ENCODE measurements around the gene NPTX1. TPM values are rescaled to one million over a fixed set of nuclear protein-coding genes. Genes with fewer than 3 reads are reported as not detected.
A peak's percentile ranks its signal among the peaks of the same experiment; 100 is the strongest.

Gene NPTX1
- total and polyA plus RNA-seq, 2 of the 13 experiments (the other 11 are each of a cell fraction or from before 2014, with no cell fraction given): 0.01 TPM; not detected in 1

DNA sequence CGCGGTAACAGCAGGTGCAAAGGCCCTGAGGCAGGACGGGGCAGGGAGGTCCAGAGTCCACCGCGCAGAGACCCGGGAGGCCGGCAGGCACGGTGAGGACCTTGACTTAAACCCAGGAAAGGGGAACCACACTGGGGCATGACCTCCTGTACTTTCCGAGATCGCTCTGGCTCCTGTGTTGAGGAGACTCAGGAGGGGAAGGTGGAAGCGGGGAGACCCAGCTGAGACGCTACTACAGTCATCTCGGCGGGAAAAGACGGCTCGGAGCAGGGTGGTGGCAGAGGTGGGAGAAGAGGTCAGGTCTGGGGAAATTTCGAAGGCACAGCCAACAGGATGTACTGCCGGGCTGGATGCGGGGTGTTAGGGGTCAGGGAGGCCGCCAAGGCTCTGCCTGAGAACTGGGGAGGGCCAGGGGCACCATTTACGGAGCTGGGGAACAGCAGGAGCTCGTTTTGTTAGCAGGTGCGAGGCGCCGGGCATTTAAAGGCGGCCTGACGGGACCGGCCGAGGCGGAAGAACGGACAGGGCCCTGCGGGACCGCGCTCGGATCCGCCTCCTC is 22.3 kb downstream of the NPTX1 start (continued):
- no peak for TF ChIP-seq NR3C1 (CRISPR knock-in tag; IDR thresholded peaks at IDR 0.05)
- TF ChIP-seq ZNF510 (CRISPR knock-in tag; IDR thresholded peaks at IDR 0.05; ENCODE audit: low read depth): no peak
- no peak for TF ChIP-seq PAXIP1 (CRISPR knock-in tag; conservative IDR thresholded peaks at IDR 0.05)
- TF ChIP-seq CHD2 (IDR thresholded peaks at IDR 0.05; ENCODE audit: low read depth, low read length): no peak
- TF ChIP-seq CC2D1A (CRISPR knock-in tag; IDR thresholded peaks at IDR 0.05): no peak
- TF ChIP-seq EP300 (IDR thresholded peaks at IDR 0.05; ENCODE audit: low read depth in 2 of 2, low read length in 2 of 2): no peak
- no peak for TF ChIP-seq EP300 (CRISPR knock-in tag; IDR thresholded peaks at IDR 0.05; ENCODE audit: borderline replicate concordance)
- TF ChIP-seq ZBTB38 (CRISPR knock-in tag; IDR thresholded peaks at IDR 0.05): no peak
- TF ChIP-seq, protein P1, sequence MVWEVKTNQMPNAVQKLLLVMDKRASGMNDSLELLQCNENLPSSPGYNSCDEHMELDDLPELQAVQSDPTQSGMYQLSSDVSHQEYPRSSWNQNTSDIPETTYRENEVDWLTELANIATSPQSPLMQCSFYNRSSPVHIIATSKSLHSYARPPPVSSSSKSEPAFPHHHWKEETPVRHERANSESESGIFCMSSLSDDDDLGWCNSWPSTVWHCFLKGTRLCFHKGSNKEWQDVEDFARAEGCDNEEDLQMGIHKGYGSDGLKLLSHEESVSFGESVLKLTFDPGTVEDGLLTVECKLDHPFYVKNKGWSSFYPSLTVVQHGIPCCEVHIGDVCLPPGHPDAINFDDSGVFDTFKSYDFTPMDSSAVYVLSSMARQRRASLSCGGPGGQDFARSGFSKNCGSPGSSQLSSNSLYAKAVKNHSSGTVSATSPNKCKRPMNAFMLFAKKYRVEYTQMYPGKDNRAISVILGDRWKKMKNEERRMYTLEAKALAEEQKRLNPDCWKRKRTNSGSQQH (CRISPR knock-in tag; IDR thresholded peaks at IDR 0.05; ENCODE audit: low read depth): no peak
- TF ChIP-seq ZNF292 (CRISPR knock-in tag; IDR thresholded peaks at IDR 0.05; ENCODE audit: borderline replicate concordance, low read depth): peak; percentile 43
- TF ChIP-seq ZFP36L1 (CRISPR knock-in tag; IDR thresholded peaks at IDR 0.05): no peak; the same call in 1 of the 2 replicates
- TF ChIP-seq, protein P2, sequence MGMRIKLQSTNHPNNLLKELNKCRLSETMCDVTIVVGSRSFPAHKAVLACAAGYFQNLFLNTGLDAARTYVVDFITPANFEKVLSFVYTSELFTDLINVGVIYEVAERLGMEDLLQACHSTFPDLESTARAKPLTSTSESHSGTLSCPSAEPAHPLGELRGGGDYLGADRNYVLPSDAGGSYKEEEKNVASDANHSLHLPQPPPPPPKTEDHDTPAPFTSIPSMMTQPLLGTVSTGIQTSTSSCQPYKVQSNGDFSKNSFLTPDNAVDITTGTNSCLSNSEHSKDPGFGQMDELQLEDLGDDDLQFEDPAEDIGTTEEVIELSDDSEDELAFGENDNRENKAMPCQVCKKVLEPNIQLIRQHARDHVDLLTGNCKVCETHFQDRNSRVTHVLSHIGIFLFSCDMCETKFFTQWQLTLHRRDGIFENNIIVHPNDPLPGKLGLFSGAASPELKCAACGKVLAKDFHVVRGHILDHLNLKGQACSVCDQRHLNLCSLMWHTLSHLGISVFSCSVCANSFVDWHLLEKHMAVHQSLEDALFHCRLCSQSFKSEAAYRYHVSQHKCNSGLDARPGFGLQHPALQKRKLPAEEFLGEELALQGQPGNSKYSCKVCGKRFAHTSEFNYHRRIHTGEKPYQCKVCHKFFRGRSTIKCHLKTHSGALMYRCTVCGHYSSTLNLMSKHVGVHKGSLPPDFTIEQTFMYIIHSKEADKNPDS (CRISPR knock-in tag; IDR thresholded peaks at IDR 0.05): no peak
- no peak for TF ChIP-seq GPN1 (CRISPR knock-in tag; IDR thresholded peaks at IDR 0.05; ENCODE audit: borderline replicate concordance)
- TF ChIP-seq ZNF136 (CRISPR knock-in tag; IDR thresholded peaks at IDR 0.05; ENCODE audit: low read depth): no peak
- no peak for TF ChIP-seq SMARCC2 (IDR thresholded peaks at IDR 0.05)
- no peak for TF ChIP-seq NCOA5 (CRISPR knock-in tag; IDR thresholded peaks at IDR 0.05)
- peak; percentile 9; the same call in 1 of the 2 replicates for TF ChIP-seq FOSL2 (CRISPR knock-in tag; IDR thresholded peaks at IDR 0.05)
- TF ChIP-seq ZNF296 (CRISPR knock-in tag; conservative IDR thresholded peaks at IDR 0.05): no peak
- TF ChIP-seq ZNF841 (CRISPR knock-in tag; IDR thresholded peaks at IDR 0.05; ENCODE audit: borderline replicate concordance): no peak
- TF ChIP-seq, protein P3, sequence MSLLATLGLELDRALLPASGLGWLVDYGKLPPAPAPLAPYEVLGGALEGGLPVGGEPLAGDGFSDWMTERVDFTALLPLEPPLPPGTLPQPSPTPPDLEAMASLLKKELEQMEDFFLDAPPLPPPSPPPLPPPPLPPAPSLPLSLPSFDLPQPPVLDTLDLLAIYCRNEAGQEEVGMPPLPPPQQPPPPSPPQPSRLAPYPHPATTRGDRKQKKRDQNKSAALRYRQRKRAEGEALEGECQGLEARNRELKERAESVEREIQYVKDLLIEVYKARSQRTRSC (CRISPR knock-in tag; IDR thresholded peaks at IDR 0.05; ENCODE audit: low read depth): no peak
- TF ChIP-seq ZNF30 (CRISPR knock-in tag; IDR thresholded peaks at IDR 0.05): peak; percentile 97
- TF ChIP-seq FIP1L1 (IDR thresholded peaks at IDR 0.05; ENCODE audit: borderline replicate concordance, insufficient read depth, low read depth, low read length): 0 out of 2 replicates have a peak, but pooled peaks have one; percentile 35
- no peak for TF ChIP-seq MAFF (IDR thresholded peaks at IDR 0.05; ENCODE audit: low read depth, low read length)
- TF ChIP-seq ZNF703 (CRISPR knock-in tag; IDR thresholded peaks at IDR 0.05; ENCODE audit: borderline replicate concordance): peak; percentile 92; the same call in 1 of the 2 replicates
